NT2/D1 (cell line): ENCODE measurements around the gene LTBR.

Experiments
- DNase-seq: peaks from one replicate; pipeline ENCODE4 v3.0.0-alpha.2; 2011; ENCODE audit warnings: low read depth, low spot score
- H3K27me3 ChIP-seq: 2 replicates; pipeline ENCODE4 v1.6.0; 2011; ENCODE audit warnings: mild to moderate bottlenecking; ENCODE audit not compliant: insufficient read length, insufficient read depth
- H3K36me3 ChIP-seq: 2 replicates; pipeline ENCODE4 v1.6.1; 2011; ENCODE audit warnings: mild to moderate bottlenecking, low read length, mixed read lengths; ENCODE audit not compliant: insufficient read depth, insufficient read length
- H3K4me1 ChIP-seq: 2 replicates; pipeline ENCODE4 v1.5.1; 2011; ENCODE audit not compliant: insufficient read depth, insufficient read length
- H3K4me3 ChIP-seq: 2 replicates; pipeline ENCODE4 v1.5.1; 2011; ENCODE audit warnings: low read depth; ENCODE audit not compliant: insufficient read length
- H3K9ac ChIP-seq: 2 replicates; pipeline ENCODE4 v1.6.0; 2011; ENCODE audit warnings: low read depth; ENCODE audit not compliant: insufficient read length
- H3K9me3 ChIP-seq: 2 replicates; pipeline ENCODE4 v1.5.1; 2011; ENCODE audit warnings: mild to moderate bottlenecking, low read length; ENCODE audit not compliant: insufficient read depth
- SUZ12 ChIP-seq: IDR thresholded peaks from 2 replicates; pipeline ENCODE4 v1.6.1; 2011; ENCODE audit not compliant: insufficient read length, insufficient read depth; ENCODE audit errors: extremely low read depth
- YY1 ChIP-seq: IDR thresholded peaks from 2 replicates; pipeline ENCODE4 v1.6.1; 2011; ENCODE audit not compliant: insufficient read length, insufficient read depth
- ZNF274 ChIP-seq: IDR thresholded peaks from 2 replicates; pipeline ENCODE4 v1.6.1; 2011; ENCODE audit warnings: mild to moderate bottlenecking, low read depth, low read length

The LTBR gene

GRCh38 chr12:6396031-6396430 is 12.1 kb downstream of the LTBR start:
- Histone ChIP-seq H3K36me3 (no peaks in the 10 kb centered on the region), H3K27me3 (no peaks in the 10 kb centered on the region), H3K9ac (no peak overlapping the region), H3K4me1 (peaks cover 7% of the 10 kb centered on the region), H3K4me3 (no peak overlapping the region), H3K9me3 (no peaks in the 10 kb centered on the region)
- DNase-seq, result no peak
- TF ChIP-seq YY1, result no peak
- TF ChIP-seq ZNF274, result no peak
- TF ChIP-seq SUZ12, result no peak

- H3K4me1 ChIP-seq, result peaks cover 6% of the 10 kb centered on the region
- H3K9me3 ChIP-seq, result no peaks in the 10 kb centered on the region
- H3K27me3 ChIP-seq, result no peaks in the 10 kb centered on the region
- TF ChIP-seq SUZ12 (no peak), YY1 (no peak), ZNF274 (no peak)
- no peak for DNase-seq
- H3K9ac ChIP-seq, result no peak overlapping the region
- H3K4me3 ChIP-seq, result no peak overlapping the region
- no peaks in the 10 kb centered on the region for H3K36me3 ChIP-seq
Observed at GRCh38 chr12:6399884-6400644, 16.1 kb downstream of the LTBR start.

- Histone ChIP-seq H3K4me3 (no peak overlapping the region), H3K9me3 (no peaks in the 10 kb centered on the region), H3K27me3 (no peaks in the 10 kb centered on the region), H3K9ac (no peak overlapping the region), H3K4me1 (no peaks in the 10 kb centered on the region), H3K36me3 (no peaks in the 10 kb centered on the region)
- no peak for TF ChIP-seq ZNF274
- TF ChIP-seq SUZ12, result no peak
- TF ChIP-seq YY1, result no peak
- no peak for DNase-seq
Observed at GRCh38 chr12:6404390-6404789, 20.4 kb downstream of the LTBR start.

GRCh38 chr12:6405963-6406362 is 22.0 kb downstream of the LTBR start:
- Histone ChIP-seq H3K9ac (no peak overlapping the region), H3K36me3 (no peaks in the 10 kb centered on the region), H3K4me1 (no peaks in the 10 kb centered on the region), H3K27me3 (no peaks in the 10 kb centered on the region), H3K4me3 (no peak overlapping the region), H3K9me3 (no peaks in the 10 kb centered on the region)
- no peak for DNase-seq
- no peak for TF ChIP-seq ZNF274

- TF ChIP-seq SUZ12 (no peak), ZNF274 (no peak), YY1 (no peak)
- no peaks in the 10 kb centered on the region for H3K36me3 ChIP-seq
- no peak for DNase-seq
- H3K9ac ChIP-seq, result no peak overlapping the region
- no peaks in the 10 kb centered on the region for H3K4me1 ChIP-seq
- no peaks in the 10 kb centered on the region for H3K9me3 ChIP-seq
- H3K4me3 ChIP-seq, result no peak overlapping the region
- H3K27me3 ChIP-seq, result no peaks in the 10 kb centered on the region
Observed at GRCh38 chr12:6407236-6407954, 23.4 kb downstream of the LTBR start.

GRCh38 chr12:6416596-6416995 is 32.6 kb downstream of the LTBR start:
- Histone ChIP-seq H3K4me1 (no peaks in the 10 kb centered on the region), H3K4me3 (no peak overlapping the region), H3K9me3 (no peaks in the 10 kb centered on the region), H3K36me3 (no peaks in the 10 kb centered on the region), H3K27me3 (no peaks in the 10 kb centered on the region), H3K9ac (no peak overlapping the region)
- TF ChIP-seq SUZ12 (no peak), YY1 (no peak), ZNF274 (no peak)
- DNase-seq, result no peak

- TF ChIP-seq ZNF274 (no peak), YY1 (no peak), SUZ12 (no peak)
Observed at GRCh38 chr12:6418796-6419195, 34.8 kb downstream of the LTBR start.

More at GRCh38 chr12:6418796-6419195, 34.8 kb downstream of the LTBR start:
- no peaks in the 10 kb centered on the region for H3K36me3 ChIP-seq
- H3K4me3 ChIP-seq, result no peak overlapping the region
- DNase-seq, result no peak
- H3K4me1 ChIP-seq, result peaks cover 2% of the 10 kb centered on the region
- no peaks in the 10 kb centered on the region for H3K9me3 ChIP-seq
- peaks cover under 1% of the 10 kb centered on the region for H3K27me3 ChIP-seq
- H3K9ac ChIP-seq, result no peak overlapping the region
